Measurements from ENCODE around the gene SHD.
"Not testable (repeated sequence)": the region's sequence is repeated elsewhere in the genome, so short reads cannot be mapped to it uniquely, and the experiment has no call there.

SHD gene
- total RNA-seq: 0 to 0.08 (median 0) reads per million in 18 experiments

GRCh38 chr19:4278419-4279266, at the start of gene SHD:
TSS of gene SHD (plus strand) at chr19:4279266. CDS start at chr19:4280064, 798 bp downstream.
- no peak for DNase-seq

- not testable (repeated sequence) for DNase-seq
Measured at GRCh38 chr19:4230237-4230636, 48.8 kb upstream of the SHD start.

GRCh38 chr19:4231521-4231920, 47.5 kb upstream of the SHD start:
- not testable (repeated sequence) for DNase-seq

- DNase-seq: not testable (repeated sequence)
Measured at GRCh38 chr19:4232139-4232538, 46.9 kb upstream of the SHD start.

- no peak for DNase-seq
Measured at GRCh38 chr19:4232614-4233281, 46.3 kb upstream of the SHD start.

GRCh38 chr19:4233282-4233853, 45.7 kb upstream of the SHD start:
- DNase-seq: peak; percentile 44 to 52

GRCh38 chr19:4234142-4234861, 44.8 kb upstream of the SHD start:
- no peak for DNase-seq

GRCh38 chr19:4234862-4235201, 44.2 kb upstream of the SHD start:
- no peak for DNase-seq

- not testable (repeated sequence) for DNase-seq
Measured at GRCh38 chr19:4237510-4237909, 41.6 kb upstream of the SHD start.

- no peak for DNase-seq
Measured at GRCh38 chr19:4238831-4239230, 40.2 kb upstream of the SHD start.

- DNase-seq: peak; percentile 23 to 37
Measured at GRCh38 chr19:4241824-4242430, 37.1 kb upstream of the SHD start.

GRCh38 chr19:4245938-4246337, 33.1 kb upstream of the SHD start:
- DNase-seq: not testable (repeated sequence)

- DNase-seq: peak; percentile 100
Measured at GRCh38 chr19:4246767-4247593, 32.1 kb upstream of the SHD start, which contains the start of gene YJU2. TSS of gene YJU2 (plus strand) at chr19:4247080. CDS start at chr19:4247147, 67 bp downstream.

GRCh38 chr19:4256563-4256962, 22.5 kb upstream of the SHD start:
- no peak for DNase-seq

- no peak for DNase-seq
Measured at GRCh38 chr19:4257025-4257424, 22.0 kb upstream of the SHD start.

- DNase-seq: no peak
Measured at GRCh38 chr19:4258181-4258580, 20.9 kb upstream of the SHD start.

GRCh38 chr19:4260613-4261191, 18.4 kb upstream of the SHD start:
- peak; percentile 51 to 58 for DNase-seq

GRCh38 chr19:4264812-4265211, 14.3 kb upstream of the SHD start:
- DNase-seq: no peak

- DNase-seq: peak; percentile 48 to 53
Measured at GRCh38 chr19:4266253-4267000, 12.6 kb upstream of the SHD start.

Measured in inflammatory macrophage (primary cell).